Activated CD4-positive, alpha-beta T cell treated with anti-CD3 and anti-CD28 coated beads for 4 hours (primary cell): ENCODE measurements around the gene NCEH1.
"Not testable (repeated sequence)": the region's sequence is repeated elsewhere in the genome, so short reads cannot be mapped to it uniquely, and the experiment has no call there.

Experiments
- DNase-seq, 2 donors: peaks; one replicate each; pipeline ENCODE4 v3.0.0-alpha.2; 2020

NCEH1 gene

GRCh38 chr3:172607305-172608121 lies 103.4 kb downstream of the NCEH1 start:
- DNase-seq = no peak

GRCh38 chr3:172606021-172606420 lies 104.8 kb downstream of the NCEH1 start:
- DNase-seq = no peak

GRCh38 chr3:172604895-172605646 lies 105.8 kb downstream of the NCEH1 start:
- no peak for DNase-seq

GRCh38 chr3:172601066-172601832 lies 109.6 kb downstream of the NCEH1 start:
- DNase-seq = no peak

GRCh38 chr3:172600644-172601065 lies 110.2 kb downstream of the NCEH1 start:
- DNase-seq = no peak

- no peak for DNase-seq
These were observed 112.0 kb downstream of the NCEH1 start for GRCh38 chr3:172598904-172599303.

GRCh38 chr3:172596394-172596706 lies 114.5 kb downstream of the NCEH1 start:
- no peak for DNase-seq

GRCh38 chr3:172595664-172596393 lies 115.0 kb downstream of the NCEH1 start:
- peak; percentile 45 to 54 for DNase-seq

- DNase-seq = not testable (repeated sequence)
These were observed 115.8 kb downstream of the NCEH1 start for GRCh38 chr3:172594900-172595663.

- DNase-seq = no peak
These were observed 117.8 kb downstream of the NCEH1 start for GRCh38 chr3:172592898-172593669.

GRCh38 chr3:172591876-172592771 lies 118.7 kb downstream of the NCEH1 start:
- DNase-seq = peak; percentile 69 to 81

- DNase-seq = no peak
These were observed 119.7 kb downstream of the NCEH1 start for GRCh38 chr3:172591125-172591605.

- no peak for DNase-seq
These were observed 124.4 kb downstream of the NCEH1 start for GRCh38 chr3:172586436-172586835.

- DNase-seq = no peak
These were observed 124.9 kb downstream of the NCEH1 start for GRCh38 chr3:172585954-172586353.

- DNase-seq = no peak
These were observed 128.2 kb downstream of the NCEH1 start for GRCh38 chr3:172582712-172583111.

- DNase-seq = no peak
These were observed 129.1 kb downstream of the NCEH1 start for GRCh38 chr3:172581757-172582166.

- DNase-seq = no peak
These were observed 130.0 kb downstream of the NCEH1 start for GRCh38 chr3:172580680-172581401.
